PC-9 (cell line): ENCODE data around the gene UBA5. TPM values are rescaled to one million over a fixed set of nuclear protein-coding genes. Genes with fewer than 3 reads are reported as not detected.

Experiments used
- BruUV-seq: library from RNA; stranded (reverse); fragments of 400-500 nt; replicated peaks from 2 replicates; lab custom pipeline; 2021; lab: Mats Ljungman, UMichigan
- CTCF ChIA-PET: fragments of 300-600 bp; sonication (Branson Sonifier 250); formaldehyde crosslinking; loops from one replicate; lab custom pipeline; 2022; ENCODE audit warnings: antibody characterized with exemption; lab: Charles Lee
- POLR2A ChIA-PET: fragments of 300-600 bp; sonication (Branson Sonifier 250); formaldehyde crosslinking; loops from one replicate; lab custom pipeline; 2022; ENCODE audit warnings: antibody characterized with exemption; ENCODE audit not compliant: unreplicated experiment; lab: Charles Lee
- DNase-seq, 2 experiments: peaks; one replicate each; pipeline versions ENCODE4 v3.0.0 to v3.0.0-alpha.2; 2015 to 2022; ENCODE audit warnings: mixed read lengths in 1 of 2
- H2AFZ ChIP-seq: fragments of 200-600 bp; sonication (generic); 2 replicates; pipeline ENCODE4 v1.8.1; 2017; ENCODE audit warnings: antibody characterized with exemption
- H3F3A ChIP-seq: fragments of 200-600 bp; sonication (generic); 2 replicates; pipeline ENCODE4 v1.8.1; 2017; ENCODE audit warnings: antibody characterized with exemption, mild to moderate bottlenecking, low read depth; ENCODE audit not compliant: insufficient read depth
- H3K27ac ChIP-seq: fragments of 200-600 bp; sonication (generic); 2 replicates; pipeline ENCODE4 v1.6.1; 2016; ENCODE audit warnings: mixed run types
- H3K27me3 ChIP-seq: fragments of 200-600 bp; sonication (generic); 2 replicates; pipeline ENCODE4 v1.6.1; 2016; ENCODE audit warnings: low read depth, mixed run types; ENCODE audit not compliant: insufficient read depth
- H3K36me3 ChIP-seq: fragments of 200-600 bp; sonication (generic); 2 replicates; pipeline ENCODE4 v1.6.1; 2016; ENCODE audit warnings: low read depth, mixed run types
- H3K4me1 ChIP-seq: fragments of 200-600 bp; sonication (generic); replicated peaks from 2 replicates; pipeline ENCODE4 v1.6.1; 2016; ENCODE audit warnings: mixed run types; ENCODE audit not compliant: insufficient read depth
- H3K4me2 ChIP-seq: fragments of 200-600 bp; sonication (generic); 2 replicates; pipeline ENCODE4 v1.6.1; 2017; ENCODE audit warnings: mixed run types
- H3K4me3 ChIP-seq: fragments of 200-600 bp; sonication (generic); 2 replicates; pipeline ENCODE4 v1.6.1; 2016; ENCODE audit warnings: mixed run types
- H3K79me2 ChIP-seq: fragments of 200-600 bp; sonication (generic); 2 replicates; pipeline ENCODE4 v1.6.1; 2017; ENCODE audit warnings: low read depth, mixed run types
- H3K9me2 ChIP-seq: fragments of 200-600 bp; sonication (generic); 2 replicates; pipeline ENCODE4 v1.8.1; 2017; ENCODE audit warnings: mild to moderate bottlenecking; ENCODE audit not compliant: insufficient read depth
- H3K9me3 ChIP-seq: fragments of 200-600 bp; sonication (generic); 2 replicates; pipeline ENCODE4 v1.8.1; 2016; ENCODE audit warnings: low read depth; ENCODE audit not compliant: insufficient read depth
- H4K20me1 ChIP-seq: fragments of 200-600 bp; sonication (generic); 2 replicates; pipeline ENCODE4 v1.8.1; 2017; ENCODE audit not compliant: insufficient read depth
- CTCF ChIP-seq: fragments of 200-600 bp; sonication (generic); conservative IDR thresholded peaks from 2 replicates; pipeline ENCODE4 v1.6.1; 2017; ENCODE audit warnings: mixed run types, antibody characterized with exemption, mild to moderate bottlenecking, moderate library complexity
- EZH2 ChIP-seq: fragments of 200-600 bp; sonication (generic); IDR thresholded peaks from 2 replicates; pipeline ENCODE4 v1.8.0; 2017; ENCODE audit warnings: antibody characterized with exemption, low read depth
- intact Hi-C: fragments of 100-400 bp; cut with micrococcal nuclease; formaldehyde crosslinking; loops from one replicate; pipeline ENCODE4 v1.10.0; 2022; ENCODE audit not compliant: unreplicated experiment
- total RNA-seq: library from RNA; stranded (reverse); gene quantifications from 2 replicates; pipeline ENCODE4 v1.2.3, GENCODE V29; 2021

Gene UBA5
- total RNA-seq, 1 experiment from 2014 or later, result 41.6 TPM

- Histone ChIP-seq H3K79me2 (no peaks in the 10 kb centered on the region), H3F3A (no peaks in the 10 kb centered on the region), H4K20me1 (no peaks in the 10 kb centered on the region), H2AFZ (no peak overlapping the region), H3K4me3 (no peak overlapping the region), H3K4me1 (peaks cover 6% of the 10 kb centered on the region; the same call in 1 of the 2 replicates), H3K9me3 (no peaks in the 10 kb centered on the region; the same call in 1 of the 2 replicates), H3K36me3 (no peaks in the 10 kb centered on the region), H3K27ac (no peak overlapping the region), H3K4me2 (no peak overlapping the region), H3K27me3 (no peaks in the 10 kb centered on the region), H3K9me2 (no peaks in the 10 kb centered on the region)
- POLR2A ChIA-PET, result interaction anchor here (0.7 kb wide), 1 partner anchor 288 kb away, joined by 4 read pairs; no protein-coding TSS in a partner anchor
- BruUV-seq, result no TSS peak
- CTCF ChIA-PET, result interaction anchor here (1.0 to 2.0 kb wide), 3 partner anchors 100 to 294 kb away, joined by 3 to 11 read pairs (median 5); no protein-coding TSS in a partner anchor
- intact Hi-C loops, result loop anchor here (1.0 to 10.0 kb wide), 3 partner anchors 106 to 388 kb away; no protein-coding TSS in a partner anchor
- TF ChIP-seq EZH2 (no peak), CTCF (peak; percentile 27)
- no peak for DNase-seq
These were observed 17.6 kb upstream of the UBA5 start for GRCh38 chr3:132642539-132642847.

GRCh38 chr3:132643366-132643765 lies 16.8 kb upstream of the UBA5 start:
- Histone ChIP-seq H3K4me1 (no peaks in the 10 kb centered on the region), H3K4me2 (no peak overlapping the region), H4K20me1 (no peaks in the 10 kb centered on the region), H3K27me3 (no peaks in the 10 kb centered on the region), H3K4me3 (no peak overlapping the region), H3K9me3 (no peaks in the 10 kb centered on the region; the same call in 1 of the 2 replicates), H3K36me3 (no peaks in the 10 kb centered on the region), H2AFZ (no peak overlapping the region), H3K79me2 (no peaks in the 10 kb centered on the region), H3K27ac (no peak overlapping the region), H3K9me2 (no peaks in the 10 kb centered on the region), H3F3A (no peaks in the 10 kb centered on the region)
- CTCF ChIA-PET, result interaction anchor here (0.8 to 1.5 kb wide), 4 partner anchors 101 to 294 kb away, joined by 3 to 6 read pairs (median 4); no protein-coding TSS in a partner anchor
- no TSS peak for BruUV-seq
- POLR2A ChIA-PET, result interaction anchor here (0.6 kb wide), 1 partner anchor 299 kb away, joined by 5 read pairs; no protein-coding TSS in a partner anchor
- no peak for DNase-seq
- intact Hi-C loops, result loop anchor here (2.0 to 10.0 kb wide), 2 partner anchors 291 to 389 kb away; no protein-coding TSS in a partner anchor
- TF ChIP-seq CTCF (no peak), EZH2 (no peak)

GRCh38 chr3:132645058-132645457 lies 15.1 kb upstream of the UBA5 start:
- CTCF ChIA-PET, result interaction anchor here (0.6 kb wide), 1 partner anchor 130 kb away, joined by 6 read pairs; no protein-coding TSS in a partner anchor
- no peaks in the 10 kb centered on the region for H3K36me3 ChIP-seq
- no peaks in the 10 kb centered on the region for H4K20me1 ChIP-seq
- TF ChIP-seq CTCF, result no peak
- TF ChIP-seq EZH2, result no peak
- POLR2A ChIA-PET, result no interaction called here
- no peaks in the 10 kb centered on the region for H3K79me2 ChIP-seq
- H3K9me3 ChIP-seq, result no peaks in the 10 kb centered on the region; the same call in 1 of the 2 replicates
- no peaks in the 10 kb centered on the region for H3K9me2 ChIP-seq
- no peak overlapping the region for H3K4me2 ChIP-seq
- no peak overlapping the region for H3K4me3 ChIP-seq
- no peaks in the 10 kb centered on the region for H3F3A ChIP-seq
- H3K4me1 ChIP-seq, result no peaks in the 10 kb centered on the region
- no peak overlapping the region for H2AFZ ChIP-seq
- peak in 1 of 2 experiments; percentile 15 for DNase-seq
- BruUV-seq, result no TSS peak
- no peak overlapping the region for H3K27ac ChIP-seq
- H3K27me3 ChIP-seq, result no peaks in the 10 kb centered on the region
- intact Hi-C loops, result loop anchor here (10.0 kb wide), 1 partner anchor 390 kb away; no protein-coding TSS in a partner anchor
